GM11168 (cell line): ENCODE data around the gene RHOT2.

Experiments used
- in situ Hi-C: fragments of 300-500 bp; cut with MboI; formaldehyde crosslinking; loops from one replicate; pipeline ENCODE4 v1.12.0; 2022; ENCODE audit warnings: low sequenced_read_pairs; ENCODE audit not compliant: unreplicated experiment

The RHOT2 gene

DNA sequence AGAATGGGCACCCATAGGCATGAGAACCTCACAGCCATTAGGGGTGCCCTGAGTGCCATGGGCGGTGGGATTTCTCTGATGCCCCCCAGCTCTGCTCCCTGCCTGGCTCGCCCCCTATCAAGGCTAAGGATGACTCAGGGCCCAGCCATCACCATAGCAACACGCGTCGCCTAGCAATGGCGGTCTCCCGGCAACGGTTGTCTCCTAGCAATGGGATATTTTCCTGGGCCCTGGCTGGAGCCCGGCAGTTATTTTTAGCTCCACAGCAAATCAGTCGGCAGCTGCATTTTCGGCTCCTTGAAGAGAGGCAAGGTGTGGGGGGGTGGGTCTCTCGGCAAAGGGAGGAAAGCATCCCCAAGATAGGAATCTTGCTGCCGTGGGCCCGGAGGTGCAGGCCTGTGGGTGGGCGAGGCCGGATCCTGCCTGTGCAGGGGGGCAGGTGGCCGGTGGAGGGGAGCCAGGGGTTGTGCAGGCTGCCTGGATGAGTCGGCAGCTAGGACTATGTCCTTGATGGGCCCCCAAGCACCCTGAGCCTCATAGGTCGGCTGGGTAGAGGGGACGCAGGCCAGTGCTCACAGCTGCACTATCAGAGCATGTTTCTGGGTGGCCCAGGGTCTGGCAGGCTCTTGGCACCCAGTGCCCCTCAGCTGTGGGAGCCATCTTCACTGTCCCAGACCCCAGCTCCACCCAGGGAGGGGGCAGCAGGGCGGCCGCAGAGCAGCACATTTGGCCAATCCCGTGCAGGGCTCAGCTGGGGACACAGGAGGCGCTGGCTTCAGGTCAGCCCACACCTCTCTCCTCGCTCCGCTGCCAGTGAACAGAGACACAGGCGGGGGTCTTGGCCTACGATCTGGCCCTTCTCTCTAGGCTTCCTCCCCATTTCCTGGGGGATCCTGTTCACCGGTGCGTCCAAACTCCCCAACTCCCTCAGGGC lies 41.9 kb downstream of the RHOT2 start:
- in situ Hi-C loops, result loop anchor here (5.0 kb wide), 1 partner anchor 77 kb away; the partner anchor contains the start of genes CHTF18 and RPUSD1

DNA sequence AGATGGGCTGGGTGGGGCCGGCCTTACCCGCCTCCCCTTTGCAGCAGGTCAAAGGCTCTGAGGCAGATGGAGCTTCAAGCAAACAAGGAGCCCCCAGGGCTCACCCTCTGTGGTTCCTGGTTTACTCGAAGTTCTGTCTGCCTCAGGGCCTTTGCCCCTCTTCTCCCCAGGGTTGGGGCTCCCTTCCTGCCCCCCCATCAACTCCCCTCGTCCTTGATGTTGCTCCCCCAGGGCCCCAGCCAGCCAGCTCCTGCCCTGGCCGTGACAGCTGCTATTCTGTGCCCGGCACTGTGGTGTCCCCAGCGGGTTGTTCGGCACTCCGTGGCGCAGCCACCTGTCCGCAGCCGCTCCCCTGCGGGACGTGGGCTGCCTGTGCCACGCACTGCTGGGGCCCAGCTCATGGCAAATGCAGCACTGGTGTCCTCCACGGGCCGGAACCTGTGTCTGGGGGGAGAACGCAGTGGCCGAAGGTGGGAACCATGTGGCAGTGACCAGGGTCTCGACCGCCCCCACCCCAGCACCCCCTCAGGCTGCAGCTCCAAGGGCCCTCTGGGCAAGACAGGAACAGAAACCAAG lies 42.7 kb downstream of the RHOT2 start:
- in situ Hi-C loops, result loop anchor here (5.0 kb wide), 1 partner anchor 77 kb away; the partner anchor contains the start of genes CHTF18 and RPUSD1

DNA sequence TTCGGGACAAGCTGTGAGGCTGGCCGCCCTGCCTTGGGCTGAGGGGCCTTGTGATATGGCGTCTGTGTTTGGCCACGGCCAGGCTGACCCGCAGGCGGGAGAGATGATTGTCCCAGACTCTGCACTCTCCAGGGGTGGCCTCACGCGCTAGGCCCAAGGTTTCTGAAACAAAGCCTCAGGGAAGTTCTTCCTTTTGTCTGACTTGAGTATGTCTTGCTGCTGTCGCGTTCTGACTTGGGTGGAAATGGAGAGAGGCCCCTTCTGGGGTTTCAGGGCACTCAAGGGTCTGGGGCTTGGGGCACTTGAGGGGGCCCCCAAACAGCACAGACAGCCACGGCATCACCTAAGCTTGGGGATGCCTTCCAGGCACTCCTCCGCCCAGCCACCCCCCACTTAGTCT lies 43.2 kb downstream of the RHOT2 start:
- in situ Hi-C loops, result loop anchor here (5.0 kb wide), 1 partner anchor 76 kb away; the partner anchor contains the start of genes CHTF18 and RPUSD1

DNA sequence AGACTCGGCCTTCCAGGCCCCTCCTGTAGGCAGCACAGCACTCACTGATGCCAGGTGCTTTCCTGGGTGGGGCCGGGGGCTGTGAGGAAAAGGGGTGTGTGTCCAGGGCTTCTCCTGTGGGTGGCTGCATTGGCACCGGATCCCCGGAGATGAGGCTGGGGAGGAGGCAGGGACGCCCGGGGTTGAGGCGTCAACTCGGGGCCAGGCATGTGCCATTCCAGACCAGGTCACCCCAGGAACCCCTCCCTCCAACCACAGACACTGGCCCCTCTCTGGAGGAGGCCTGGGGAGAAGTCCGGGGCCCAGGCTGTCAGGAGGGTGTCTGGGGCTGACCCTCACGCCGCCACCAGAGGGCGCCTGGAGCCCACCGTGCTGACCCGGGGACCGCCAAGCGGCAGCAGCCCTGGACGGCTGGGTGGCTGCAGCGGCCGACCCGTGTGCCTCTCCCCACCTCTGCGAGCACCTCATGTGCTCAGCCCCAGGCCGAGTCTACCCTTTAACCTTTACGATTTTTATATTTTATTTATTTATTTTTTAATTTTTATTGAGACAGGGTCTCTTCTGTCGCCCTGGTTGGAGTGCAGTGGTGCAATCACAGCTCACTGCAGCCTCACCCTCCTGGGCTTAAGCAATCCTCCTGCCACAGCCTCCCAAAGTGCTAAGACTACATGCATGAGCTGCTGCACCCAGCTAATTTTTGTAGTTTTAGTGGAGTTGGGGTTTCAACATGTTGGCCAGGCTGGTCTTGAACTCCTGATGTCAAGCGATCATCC lies 43.8 kb downstream of the RHOT2 start:
- in situ Hi-C loops, result loop anchor here (5.0 kb wide), 1 partner anchor 76 kb away; the partner anchor contains the start of genes CHTF18 and RPUSD1

DNA sequence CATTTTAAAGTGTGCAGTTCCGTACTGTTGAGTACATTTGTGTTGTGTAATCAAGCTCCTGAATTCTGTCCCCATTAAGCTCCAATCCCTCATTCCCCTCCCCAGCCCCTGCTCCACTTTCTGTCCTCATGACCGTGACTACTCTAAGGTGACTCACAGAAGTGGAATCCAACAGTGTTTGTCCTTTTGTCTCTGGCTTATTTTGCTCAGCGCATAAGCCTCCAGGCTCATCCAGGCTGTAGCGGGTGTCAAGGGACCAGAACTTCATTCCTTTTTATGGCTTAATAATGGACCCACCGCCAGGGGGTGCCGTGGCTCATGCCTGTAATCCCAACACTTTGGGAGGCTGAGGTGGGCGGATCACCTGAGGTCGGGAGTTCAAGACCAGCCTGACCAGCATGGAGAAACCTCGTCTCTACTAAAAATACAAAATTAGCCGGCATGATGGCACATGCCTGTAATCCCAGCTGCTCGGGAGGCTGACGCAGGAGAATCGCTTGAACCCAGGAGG lies 44.9 kb downstream of the RHOT2 start:
- in situ Hi-C loops, result loop anchor here (5.0 kb wide), 1 partner anchor 75 kb away; the partner anchor contains the start of genes CHTF18 and RPUSD1

DNA sequence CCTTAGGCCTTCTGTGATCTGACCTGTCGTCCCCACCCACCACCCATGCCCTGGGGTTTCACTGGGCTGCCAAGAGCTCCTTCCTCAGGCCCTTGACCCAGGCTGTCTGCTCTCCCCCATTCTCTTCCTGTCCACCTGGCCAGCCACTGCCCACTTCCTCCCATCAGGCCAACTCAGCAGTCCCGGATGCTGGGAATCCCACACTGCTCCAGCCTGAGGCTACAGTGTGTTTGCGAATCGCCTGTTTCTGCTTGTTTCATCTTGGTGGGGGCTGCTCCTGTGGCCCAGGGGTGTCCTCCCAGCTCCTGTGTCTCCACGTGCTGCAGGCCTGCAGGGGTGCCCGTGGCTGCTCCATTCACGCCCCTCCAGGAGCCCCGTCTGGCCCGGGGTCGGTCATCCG lies 46.1 kb downstream of the RHOT2 start:
- in situ Hi-C loops, result loop anchor here (5.0 kb wide), 1 partner anchor 73 kb away; the partner anchor contains the start of genes CHTF18 and RPUSD1

DNA sequence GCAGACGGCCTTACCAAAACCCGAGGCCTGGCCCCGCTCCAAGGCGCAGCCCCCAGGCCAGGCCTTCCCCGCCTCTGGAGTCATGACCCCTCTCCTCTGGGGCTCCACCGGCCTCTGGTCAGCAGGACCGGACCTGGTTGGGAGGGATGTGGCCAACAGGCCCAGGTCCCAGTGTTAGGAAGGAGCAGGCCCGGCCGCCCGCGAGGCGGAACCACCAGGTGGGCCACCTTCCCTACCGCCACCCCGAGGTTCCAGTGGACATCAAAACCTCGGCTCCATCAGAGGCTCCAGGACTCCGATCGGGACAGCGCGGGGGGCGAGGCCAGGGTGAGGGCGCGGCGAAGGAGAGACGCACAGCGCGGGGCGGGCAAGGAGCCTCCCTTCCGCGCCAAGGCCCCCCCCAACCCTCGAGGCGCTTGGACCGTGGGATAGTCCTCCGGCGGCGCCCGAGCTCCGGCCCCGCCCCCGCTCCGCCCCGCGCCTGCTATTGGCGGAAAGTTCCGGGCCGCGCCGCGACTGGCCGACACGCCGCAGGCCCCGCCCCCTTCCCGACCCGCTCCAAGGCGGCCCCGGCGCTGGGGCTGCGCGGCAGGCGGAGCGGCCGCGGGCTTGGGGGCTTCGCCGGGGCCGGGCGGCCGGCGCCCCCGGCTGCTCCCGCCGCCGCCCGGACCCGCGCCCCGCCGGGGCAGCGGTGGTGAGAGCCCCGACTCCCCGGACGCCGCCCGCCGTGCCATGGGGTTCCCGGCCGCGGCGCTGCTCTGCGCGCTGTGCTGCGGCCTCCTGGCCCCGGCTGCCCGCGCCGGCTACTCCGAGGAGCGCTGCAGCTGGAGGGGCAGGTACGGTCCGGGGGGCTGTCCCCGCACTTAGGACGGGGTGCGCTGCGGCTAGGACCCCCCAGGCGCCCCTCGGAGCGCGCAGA lies 46.9 kb downstream of the RHOT2 start, which contains the start of gene METRN:
Gene METRN (plus strand): TSS at position 561 of the 919 bp plus-strand sequence. CDS start 172 bp downstream, at position 733.
- in situ Hi-C loops, result loop anchor here (5.0 kb wide), 1 partner anchor 72 kb away; the partner anchor contains the start of genes CHTF18 and RPUSD1

DNA sequence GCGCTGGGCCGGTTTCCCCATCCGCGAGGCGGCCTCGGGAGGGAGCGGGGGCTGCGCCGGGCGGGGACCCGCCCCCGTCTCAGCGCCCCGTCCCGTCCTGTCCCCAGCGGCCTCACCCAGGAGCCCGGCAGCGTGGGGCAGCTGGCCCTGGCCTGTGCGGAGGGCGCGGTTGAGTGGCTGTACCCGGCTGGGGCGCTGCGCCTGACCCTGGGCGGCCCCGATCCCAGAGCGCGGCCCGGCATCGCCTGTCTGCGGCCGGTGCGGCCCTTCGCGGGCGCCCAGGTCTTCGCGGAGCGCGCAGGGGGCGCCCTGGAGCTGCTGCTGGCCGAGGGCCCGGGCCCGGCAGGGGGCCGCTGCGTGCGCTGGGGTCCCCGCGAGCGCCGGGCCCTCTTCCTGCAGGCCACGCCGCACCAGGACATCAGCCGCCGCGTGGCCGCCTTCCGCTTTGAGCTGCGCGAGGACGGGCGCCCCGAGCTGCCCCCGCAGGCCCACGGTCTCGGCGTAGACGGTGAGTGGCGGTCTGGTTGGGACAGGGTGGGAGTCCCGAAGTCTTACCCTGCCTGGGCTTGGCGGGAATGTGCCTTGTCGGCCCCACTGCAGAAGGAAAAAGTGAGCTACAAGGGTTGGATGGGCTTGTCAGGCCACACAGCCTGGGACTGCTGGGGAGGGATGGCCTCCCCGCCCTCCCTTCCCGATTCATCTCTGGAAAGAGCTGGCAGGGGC lies 47.7 kb downstream of the RHOT2 start:
- in situ Hi-C loops, result no loop called here

DNA sequence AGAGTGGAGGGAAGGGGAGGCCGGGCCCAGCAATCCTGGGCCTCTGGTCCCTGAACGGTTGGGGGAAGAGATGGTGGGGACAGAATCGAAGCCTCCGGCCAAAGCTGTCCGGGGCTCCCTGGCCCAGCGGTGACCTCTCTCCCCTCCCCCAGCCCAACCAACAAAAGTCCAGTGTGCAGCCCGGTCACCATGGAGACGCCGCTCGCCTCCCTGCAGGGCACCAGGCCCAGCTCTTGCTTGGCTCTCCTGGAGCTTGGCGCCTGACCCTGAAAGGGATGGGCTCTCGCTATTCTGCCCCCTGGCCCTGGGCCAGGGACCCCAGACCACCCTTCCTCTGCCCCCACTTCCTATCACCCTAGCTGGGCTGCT lies 48.3 kb downstream of the RHOT2 start:
- in situ Hi-C loops, result no loop called here

DNA sequence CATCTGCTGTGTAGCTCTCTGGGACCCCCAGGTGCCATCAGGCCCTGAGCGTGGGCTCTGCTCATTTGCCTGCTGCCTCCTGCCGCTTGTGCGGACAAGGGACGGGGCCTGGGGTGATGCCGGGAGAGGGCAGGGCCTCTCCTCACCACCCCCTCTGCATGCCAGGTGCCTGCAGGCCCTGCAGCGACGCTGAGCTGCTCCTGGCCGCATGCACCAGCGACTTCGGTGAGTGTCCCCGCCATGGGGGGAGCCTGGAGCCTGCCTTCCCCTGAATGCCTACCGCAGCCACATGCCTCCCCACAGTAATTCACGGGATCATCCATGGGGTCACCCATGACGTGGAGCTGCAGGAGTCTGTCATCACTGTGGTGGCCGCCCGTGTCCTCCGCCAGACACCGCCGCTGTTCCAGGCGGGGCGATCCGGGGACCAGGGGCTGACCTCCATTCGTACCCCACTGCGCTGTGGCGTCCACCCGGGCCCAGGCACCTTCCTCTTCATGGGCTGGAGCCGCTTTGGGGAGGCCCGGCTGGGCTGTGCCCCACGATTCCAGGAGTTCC lies 48.9 kb downstream of the RHOT2 start:
- in situ Hi-C loops, result no loop called here

DNA sequence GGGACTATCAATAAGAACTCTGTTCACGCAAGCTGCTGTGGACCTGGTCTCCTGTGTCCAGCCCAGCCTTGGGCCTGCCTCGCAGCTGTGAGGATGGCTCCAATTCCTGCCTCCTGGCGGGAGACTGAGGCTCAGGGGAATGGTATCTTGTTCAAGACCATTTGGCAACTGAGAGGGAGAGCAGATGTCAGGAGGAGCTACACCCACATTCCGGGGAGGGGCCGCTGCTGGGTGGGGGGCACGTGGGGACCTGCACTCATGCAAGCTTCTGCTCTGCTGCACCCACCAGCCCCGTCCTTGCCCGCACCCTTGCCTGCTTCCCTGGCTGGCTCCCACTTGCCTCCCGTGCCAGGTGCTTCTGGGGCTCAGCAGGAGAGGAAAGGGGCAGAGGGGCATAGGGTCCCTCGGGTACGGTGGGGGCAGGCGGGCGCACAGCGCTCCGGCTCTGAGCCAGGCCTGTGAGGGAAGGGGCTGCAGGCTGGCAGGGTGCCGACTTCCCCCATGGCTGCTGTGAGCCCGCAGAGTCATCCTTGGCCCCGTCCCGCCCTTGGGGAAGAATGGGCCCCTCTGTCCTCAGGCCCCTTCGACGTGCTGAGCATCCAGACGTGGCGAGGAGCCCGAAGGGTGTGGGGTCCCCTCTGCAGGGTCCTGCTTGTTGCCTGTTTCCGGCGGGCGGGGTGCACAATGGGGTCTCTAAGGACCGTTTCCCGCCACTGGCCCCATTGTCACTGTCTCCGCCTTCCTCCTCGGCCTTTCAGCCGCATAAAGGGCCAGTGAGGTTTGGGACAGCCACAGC lies 49.7 kb downstream of the RHOT2 start:
- in situ Hi-C loops, result no loop called here

DNA sequence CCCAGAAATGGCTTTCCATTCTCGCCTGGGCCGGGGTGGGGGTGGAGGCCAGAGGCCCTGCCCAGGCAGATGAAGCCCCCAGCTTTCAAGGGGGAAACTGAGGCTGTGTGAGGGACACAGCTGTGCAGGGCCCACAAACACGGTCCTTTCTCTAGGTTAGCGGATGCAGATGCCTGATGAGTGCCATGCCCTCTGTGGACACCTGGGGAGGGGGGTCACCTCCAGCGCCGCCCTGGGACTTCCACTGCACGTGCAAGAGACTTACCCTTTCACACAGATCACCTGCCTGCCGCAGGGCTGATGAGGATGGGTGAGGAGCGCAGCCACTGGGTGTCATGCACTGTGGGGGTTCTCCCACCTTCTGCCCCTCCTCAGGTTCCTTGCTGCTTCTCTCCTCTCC lies 50.5 kb downstream of the RHOT2 start:
- in situ Hi-C loops, result no loop called here

DNA sequence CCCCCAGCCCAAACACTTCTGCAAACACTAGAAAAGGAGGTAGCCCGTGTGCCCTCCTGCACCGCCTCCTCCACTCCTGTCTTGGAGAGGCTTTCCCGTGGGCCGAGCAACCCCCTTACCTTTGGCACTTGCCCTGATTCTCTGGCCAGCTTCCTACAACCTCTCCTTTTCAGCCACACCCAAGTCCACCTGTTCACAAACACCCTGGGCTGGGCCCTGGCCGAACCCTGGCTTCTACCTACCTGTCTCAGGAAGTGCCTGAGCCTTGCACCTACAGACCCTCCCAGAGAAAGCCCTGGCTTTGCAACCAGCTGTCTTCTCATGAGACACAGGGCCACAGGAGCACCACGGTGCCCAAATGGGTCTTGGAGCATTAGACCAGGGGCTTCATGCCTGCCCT lies 51.0 kb downstream of the RHOT2 start:
- in situ Hi-C loops, result no loop called here

DNA sequence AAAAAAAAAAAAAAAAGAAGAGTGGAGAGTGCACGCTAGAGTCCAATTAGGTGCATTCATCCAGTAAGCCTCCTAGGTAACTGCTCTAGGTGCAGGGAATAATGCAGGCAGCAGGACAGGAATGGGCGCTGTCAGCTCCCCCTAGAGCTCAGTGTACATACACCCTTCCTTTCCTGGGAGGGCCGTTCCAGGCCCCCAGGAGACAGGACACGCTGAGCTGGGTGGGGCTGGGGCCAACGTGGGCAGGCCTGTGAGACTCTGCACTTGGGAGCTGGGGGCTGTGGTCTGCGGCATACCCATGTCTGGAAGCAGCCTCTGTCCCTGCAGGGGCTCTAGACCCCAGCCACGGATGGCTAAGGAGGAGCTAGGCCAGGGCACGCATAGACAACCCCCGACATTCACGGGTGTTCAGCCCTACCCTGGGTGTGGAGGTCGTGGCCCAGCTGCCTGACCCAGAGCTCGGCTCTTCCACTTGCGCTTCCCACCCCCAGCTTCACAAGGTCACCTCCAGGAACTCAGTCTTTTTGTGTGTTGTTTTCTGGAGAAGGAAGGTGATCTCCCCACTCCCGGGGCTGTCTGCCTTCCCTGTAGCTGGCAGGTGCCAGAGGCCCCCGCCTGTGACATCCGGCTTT lies 52.0 kb downstream of the RHOT2 start:
- in situ Hi-C loops, result no loop called here

DNA sequence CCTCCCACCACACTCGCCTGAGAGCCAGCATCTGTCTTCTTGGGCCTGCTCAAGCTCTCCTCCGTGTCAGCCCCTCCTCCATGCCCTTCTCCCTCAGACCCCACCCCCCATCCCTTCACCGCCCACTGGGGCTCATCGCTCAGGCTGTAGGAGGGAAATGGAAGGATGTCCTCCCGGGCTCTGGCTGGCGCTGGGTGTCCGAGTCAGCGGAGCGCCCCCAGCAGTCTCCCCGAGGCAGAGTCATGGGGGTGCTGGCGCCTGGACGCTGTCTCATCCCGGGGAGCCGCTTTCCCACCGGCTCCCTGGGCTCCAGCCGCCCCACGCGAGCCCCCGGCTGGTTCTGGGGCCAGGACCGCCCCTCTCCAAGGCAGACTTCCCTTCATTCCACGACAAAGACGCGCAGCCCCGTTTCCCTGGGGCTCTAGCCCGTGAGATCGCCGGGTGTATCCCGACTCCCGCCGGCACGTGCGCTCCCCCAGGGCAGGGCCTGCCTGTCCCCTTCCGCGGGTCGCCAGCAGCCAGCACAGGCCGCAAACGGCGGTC lies 52.6 kb downstream of the RHOT2 start:
- in situ Hi-C loops, result no loop called here

DNA sequence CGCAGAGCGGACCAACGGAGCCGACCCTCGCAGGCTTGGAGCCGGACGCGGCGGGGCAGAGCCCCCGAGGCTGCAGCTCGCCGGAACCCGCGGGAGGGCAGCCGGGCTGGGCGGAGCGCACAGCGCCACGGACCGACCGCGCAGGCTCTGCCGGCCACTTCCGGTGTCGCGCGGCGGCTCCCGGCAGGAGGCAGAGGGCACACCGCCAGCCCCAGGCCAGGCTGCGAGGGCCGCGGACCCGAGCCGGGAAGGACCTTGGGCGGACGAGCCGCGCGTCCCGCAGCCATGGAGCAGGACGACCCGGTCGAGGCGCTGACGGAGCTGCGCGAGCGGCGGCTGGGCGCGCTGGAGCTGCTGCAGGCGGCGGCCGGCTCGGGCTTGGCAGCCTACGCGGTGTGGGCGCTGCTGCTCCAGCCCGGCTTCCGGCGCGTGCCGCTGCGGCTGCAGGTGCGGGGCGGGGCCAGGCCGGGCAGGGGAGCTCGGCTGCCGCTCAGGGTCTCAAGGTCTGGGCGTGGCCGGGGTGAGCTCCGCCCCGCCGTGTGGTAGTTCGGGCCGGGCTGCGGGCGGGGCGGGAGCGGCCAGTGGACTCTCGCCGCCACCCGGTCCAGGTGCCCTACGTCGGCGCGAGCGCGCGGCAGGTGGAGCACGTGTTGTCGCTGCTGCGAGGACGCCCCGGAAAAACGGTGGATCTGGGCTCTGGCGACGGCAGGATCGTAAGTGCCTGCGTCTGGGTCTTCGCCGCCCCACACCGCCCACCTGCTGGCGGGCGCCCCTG lies 53.2 kb downstream of the RHOT2 start, which contains the start of gene ANTKMT:
Gene ANTKMT (plus strand): TSS at position 157 of the 775 bp plus-strand sequence. CDS start 129 bp downstream, at position 286.
- in situ Hi-C loops, result no loop called here
